GM12892 (cell line): ENCODE data around the gene CRKL.

Experiments
- POLR2A ChIP-seq: IDR thresholded peaks from 2 replicates; pipeline ENCODE4 v1.6.1; 2011; ENCODE audit warnings: low read depth, low read length, control low read depth
- POLR2AphosphoS5 ChIP-seq: IDR thresholded peaks from 2 replicates; pipeline ENCODE4 v1.6.1; 2011; ENCODE audit warnings: low read depth, low read length, control low read depth
- TAF1 ChIP-seq: IDR thresholded peaks from 2 replicates; pipeline ENCODE4 v1.6.1; 2011; ENCODE audit warnings: low read depth, mild to moderate bottlenecking, control low read depth, low read length, borderline replicate concordance

DNA sequence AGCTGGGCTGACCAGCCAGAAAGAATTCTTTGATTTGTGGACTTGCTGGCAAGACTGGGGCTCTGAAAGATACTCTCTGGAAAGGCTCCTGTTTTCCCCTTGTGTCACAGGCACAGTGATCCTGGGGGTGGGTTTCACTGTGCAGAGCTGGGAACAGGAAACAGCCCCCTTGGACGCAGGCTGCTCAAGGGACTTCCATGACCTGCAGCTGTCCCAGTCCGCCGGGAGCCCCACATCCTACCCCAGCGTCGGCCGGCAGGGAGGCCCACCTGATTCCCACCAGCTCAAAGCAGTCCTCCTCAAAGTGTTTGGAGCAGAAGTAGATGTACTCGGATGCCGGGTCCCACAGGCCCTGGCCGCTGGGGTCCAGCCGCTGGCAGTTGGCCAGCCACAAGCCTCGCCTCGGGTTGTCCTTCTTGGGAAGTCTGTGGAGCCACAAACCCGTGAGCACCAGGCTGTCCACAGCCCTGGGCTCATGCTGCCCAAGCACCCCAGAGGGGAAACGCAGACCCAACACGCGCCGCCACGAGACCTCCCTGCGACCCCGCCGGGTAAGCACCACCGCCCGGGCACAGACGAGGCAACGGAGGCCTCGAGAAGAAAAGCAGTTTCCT, 83.9 kb downstream of the CRKL start:
- TF ChIP-seq POLR2AphosphoS5 (no peak), POLR2A (no peak), TAF1 (no peak)
